Tibial nerve (tissue), 4 donors: ENCODE results near the gene LYPD6B. TPM values are rescaled to one million over a fixed set of nuclear protein-coding genes. Genes with fewer than 3 reads are reported as not detected.

Experiments
- DNase-seq, 2 donors: peaks; one replicate each; pipeline ENCODE4 v3.0.0-alpha.2; 2019; ENCODE audit warnings: low spot score in 2 of 2
- H3K27ac ChIP-seq, 4 donors: fragments of 200-600 bp; sonication (generic) in 3 of 4; one replicate each; pipeline ENCODE4 v1.5.1; 2017 to 2019; ENCODE audit warnings: mild to moderate bottlenecking in 1 of 4
- H3K27me3 ChIP-seq, 2 donors: fragments of 200-600 bp; sonication (generic) in 1 of 2; one replicate each; pipeline versions ENCODE4 v1.5.1 to v1.6.0; 2017 to 2019
- H3K36me3 ChIP-seq, 3 donors: fragments of 200-600 bp; sonication (generic); one replicate each; pipeline ENCODE4 v1.5.1; 2018 to 2019
- H3K4me1 ChIP-seq, 4 donors: fragments of 200-600 bp; sonication (generic) in 3 of 4; one replicate each; pipeline ENCODE4 v1.5.1; 2017 to 2019
- H3K4me3 ChIP-seq, 4 donors: fragments of 200-600 bp; sonication (generic) in 3 of 4; one replicate each; pipeline ENCODE4 v1.5.1; 2017 to 2019; ENCODE audit warnings: mild to moderate bottlenecking in 1 of 4, moderate library complexity in 1 of 4
- H3K9me3 ChIP-seq, 4 donors: fragments of 200-600 bp; sonication (generic) in 3 of 4; one replicate each; pipeline ENCODE4 v1.5.1; 2017 to 2019
- EP300 ChIP-seq, 2 donors: sonication (generic); formaldehyde crosslinking; IDR thresholded peaks; one replicate each; pipeline ENCODE4 v1.6.1; 2017; ENCODE audit warnings: antibody characterized with exemption in 2 of 2, mild to moderate bottlenecking in 1 of 2
- POLR2A ChIP-seq, 2 donors: fragments of 450-650 bp; IDR thresholded peaks; one replicate each; pipeline ENCODE4 v1.6.1; 2017; ENCODE audit warnings: antibody characterized with exemption in 2 of 2, mild to moderate bottlenecking in 2 of 2, moderate library complexity in 2 of 2
- WGBS, 2 donors: methylation state at CpG; one replicate each; pipeline ENCODE4 v1.1.5; 2018; 5-methylcytosine and 5-hydroxymethylcytosine counted together
- total RNA-seq, 4 donors: library from RNA; depleted of rRNA; stranded (reverse); fragments of >200 nt; gene quantifications; one replicate each; pipeline ENCODE4 v1.1.0, GENCODE V29; 2016
- TF ChIP-seq, protein P1 (sequence below), 5 experiments: fragments of 200-600 bp in 3 of 5; fragments of 450-650 bp in 2 of 5; sonication (generic) in 3 of 5; IDR thresholded peaks; one replicate each; pipeline ENCODE4 v1.5.1; 2016 to 2019; ENCODE audit warnings: antibody characterized with exemption in 5 of 5, mild to moderate bottlenecking in 3 of 5, moderate library complexity in 2 of 5

The LYPD6B gene
- total RNA-seq, 4 donors from 2014 or later, result not detected

DNA sequence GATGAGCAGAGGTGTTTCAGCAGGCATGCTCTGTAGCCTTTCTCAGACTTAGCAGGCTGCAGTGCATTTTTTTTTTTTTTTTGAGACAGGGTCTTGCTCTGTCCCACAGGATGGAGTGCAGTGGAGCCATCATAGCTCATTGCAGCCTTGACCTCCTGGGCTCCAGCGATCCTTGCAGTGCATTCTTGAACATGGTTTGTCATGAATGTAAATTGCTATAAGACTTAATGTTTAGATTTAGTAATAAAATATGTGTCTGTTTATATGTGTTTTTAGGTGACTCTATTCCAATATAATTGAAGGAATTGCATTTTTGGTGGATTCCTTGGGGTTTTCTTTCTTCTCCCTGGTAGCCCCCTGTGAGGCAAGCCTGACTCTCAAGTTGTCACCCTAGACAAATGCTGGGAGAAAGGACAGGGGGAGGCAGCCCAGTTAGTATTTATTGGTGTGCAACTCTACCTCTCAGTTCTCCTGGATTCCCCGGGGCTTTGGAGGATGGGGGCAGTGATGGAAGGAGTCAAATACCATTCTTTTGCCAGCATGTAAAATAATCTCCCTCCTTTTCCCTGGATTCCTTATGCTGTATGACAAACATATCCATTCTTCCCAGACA lies 22.7 kb downstream of the LYPD6B start:
- no peak for DNase-seq
- TF ChIP-seq, protein P1, sequence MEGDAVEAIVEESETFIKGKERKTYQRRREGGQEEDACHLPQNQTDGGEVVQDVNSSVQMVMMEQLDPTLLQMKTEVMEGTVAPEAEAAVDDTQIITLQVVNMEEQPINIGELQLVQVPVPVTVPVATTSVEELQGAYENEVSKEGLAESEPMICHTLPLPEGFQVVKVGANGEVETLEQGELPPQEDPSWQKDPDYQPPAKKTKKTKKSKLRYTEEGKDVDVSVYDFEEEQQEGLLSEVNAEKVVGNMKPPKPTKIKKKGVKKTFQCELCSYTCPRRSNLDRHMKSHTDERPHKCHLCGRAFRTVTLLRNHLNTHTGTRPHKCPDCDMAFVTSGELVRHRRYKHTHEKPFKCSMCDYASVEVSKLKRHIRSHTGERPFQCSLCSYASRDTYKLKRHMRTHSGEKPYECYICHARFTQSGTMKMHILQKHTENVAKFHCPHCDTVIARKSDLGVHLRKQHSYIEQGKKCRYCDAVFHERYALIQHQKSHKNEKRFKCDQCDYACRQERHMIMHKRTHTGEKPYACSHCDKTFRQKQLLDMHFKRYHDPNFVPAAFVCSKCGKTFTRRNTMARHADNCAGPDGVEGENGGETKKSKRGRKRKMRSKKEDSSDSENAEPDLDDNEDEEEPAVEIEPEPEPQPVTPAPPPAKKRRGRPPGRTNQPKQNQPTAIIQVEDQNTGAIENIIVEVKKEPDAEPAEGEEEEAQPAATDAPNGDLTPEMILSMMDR (IDR thresholded peaks at IDR 0.05), result no peak
- TF ChIP-seq EP300 (IDR thresholded peaks at IDR 0.05), result no peak
- TF ChIP-seq POLR2A (IDR thresholded peaks at IDR 0.05), result no peak
- Histone ChIP-seq H3K4me3 (no peak overlapping the region), H3K27ac (no peak overlapping the region), H3K36me3 (no peaks in the 10 kb centered on the region), H3K9me3 (no peaks in the 10 kb centered on the region), H3K4me1 (no peaks in the 10 kb centered on the region), H3K27me3 (no peaks in the 10 kb centered on the region)
- WGBS, 2 donors, result 63 to 66% methylated on average over 2 of the region's 2 CpGs

DNA sequence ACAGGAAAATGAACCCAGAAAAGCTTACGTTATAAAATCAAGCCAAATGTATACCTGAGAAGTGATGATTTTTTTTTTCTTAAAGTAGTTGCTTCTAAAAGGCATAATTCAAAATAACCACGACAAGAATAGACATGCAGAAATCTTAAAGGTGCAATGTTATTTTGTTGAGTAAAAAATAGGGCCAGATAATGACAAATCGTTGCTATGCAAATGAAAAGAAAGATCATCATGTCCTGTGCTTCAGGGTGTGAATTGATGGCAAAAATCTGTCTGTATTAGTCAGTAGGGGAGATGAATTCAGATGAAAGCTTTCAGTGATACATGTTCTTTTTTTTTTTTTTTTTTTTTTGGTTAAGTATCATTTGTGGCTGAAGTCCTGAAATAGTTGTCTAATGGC lies 24.0 kb downstream of the LYPD6B start:
- no peaks in the 10 kb centered on the region for H3K4me1 ChIP-seq
- no peaks in the 10 kb centered on the region for H3K9me3 ChIP-seq
- 82 to 88% methylated on average over 3 of the region's 3 CpGs for WGBS, 2 donors
- H3K27me3 ChIP-seq, result no peaks in the 10 kb centered on the region
- DNase-seq, result no peak
- TF ChIP-seq EP300 (IDR thresholded peaks at IDR 0.05) (no peak), POLR2A (IDR thresholded peaks at IDR 0.05) (no peak)
- TF ChIP-seq, protein P1 (IDR thresholded peaks at IDR 0.05), result no peak
- H3K36me3 ChIP-seq, result no peaks in the 10 kb centered on the region
- H3K27ac ChIP-seq, result no peak overlapping the region
- H3K4me3 ChIP-seq, result no peak overlapping the region

DNA sequence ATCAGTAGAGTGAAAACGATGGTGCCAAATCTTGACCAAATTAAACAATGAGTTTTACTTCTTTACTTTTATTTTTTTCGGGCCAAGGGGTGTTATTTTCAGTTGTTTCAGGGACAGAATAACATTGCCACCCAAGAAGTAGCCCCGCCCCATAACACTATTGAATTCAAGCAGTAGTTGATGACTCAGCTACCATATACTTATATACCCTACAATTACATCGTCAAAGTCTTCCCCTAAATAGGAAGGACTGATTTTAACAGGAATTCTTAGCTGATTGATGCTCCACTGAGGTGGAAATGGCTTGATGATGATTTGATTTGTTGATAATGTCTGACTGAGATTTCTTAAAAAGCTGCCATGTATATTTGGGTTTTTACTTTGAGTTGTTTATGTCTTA lies 24.7 kb downstream of the LYPD6B start:
- Histone ChIP-seq H3K27me3 (no peaks in the 10 kb centered on the region), H3K27ac (no peak overlapping the region), H3K36me3 (no peaks in the 10 kb centered on the region), H3K4me1 (no peaks in the 10 kb centered on the region), H3K4me3 (no peak overlapping the region), H3K9me3 (no peaks in the 10 kb centered on the region)
- no peak for DNase-seq
- TF ChIP-seq POLR2A (IDR thresholded peaks at IDR 0.05) (no peak), EP300 (IDR thresholded peaks at IDR 0.05) (no peak)
- TF ChIP-seq, protein P1 (IDR thresholded peaks at IDR 0.05), result no peak
- 60 to 64% methylated on average over 4 of the region's 4 CpGs for WGBS, 2 donors

DNA sequence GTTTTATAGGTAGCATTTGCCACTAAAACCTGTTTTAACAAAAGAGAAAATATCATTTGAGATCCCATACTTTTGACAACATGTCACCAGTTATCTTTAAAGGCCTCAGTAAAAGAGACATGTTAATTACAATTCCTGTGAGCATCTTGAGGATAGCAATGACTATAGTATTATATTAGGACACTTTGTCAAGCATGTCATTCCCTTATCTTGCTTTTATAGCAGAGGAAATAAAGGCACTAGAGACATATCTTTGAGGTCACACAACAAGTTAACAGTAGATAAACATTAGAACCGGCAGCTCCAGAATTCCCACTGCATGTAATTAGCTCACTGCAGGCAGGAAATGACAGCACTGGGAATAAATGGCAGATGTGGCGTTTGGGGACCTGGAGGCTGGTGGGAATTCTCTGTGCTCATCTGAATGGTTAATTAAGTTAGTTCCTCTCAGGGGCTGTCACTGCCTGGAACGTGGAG lies 25.9 kb downstream of the LYPD6B start:
- Histone ChIP-seq H3K36me3 (no peaks in the 10 kb centered on the region), H3K27ac (no peak overlapping the region), H3K4me3 (no peak overlapping the region), H3K4me1 (no peaks in the 10 kb centered on the region), H3K27me3 (no peaks in the 10 kb centered on the region), H3K9me3 (no peaks in the 10 kb centered on the region)
- 30 to 41% methylated on average over 3 of the region's 3 CpGs for WGBS, 2 donors
- no peak for DNase-seq
- TF ChIP-seq POLR2A (IDR thresholded peaks at IDR 0.05) (no peak), EP300 (IDR thresholded peaks at IDR 0.05) (no peak)
- TF ChIP-seq, protein P1 (IDR thresholded peaks at IDR 0.05), result no peak

DNA sequence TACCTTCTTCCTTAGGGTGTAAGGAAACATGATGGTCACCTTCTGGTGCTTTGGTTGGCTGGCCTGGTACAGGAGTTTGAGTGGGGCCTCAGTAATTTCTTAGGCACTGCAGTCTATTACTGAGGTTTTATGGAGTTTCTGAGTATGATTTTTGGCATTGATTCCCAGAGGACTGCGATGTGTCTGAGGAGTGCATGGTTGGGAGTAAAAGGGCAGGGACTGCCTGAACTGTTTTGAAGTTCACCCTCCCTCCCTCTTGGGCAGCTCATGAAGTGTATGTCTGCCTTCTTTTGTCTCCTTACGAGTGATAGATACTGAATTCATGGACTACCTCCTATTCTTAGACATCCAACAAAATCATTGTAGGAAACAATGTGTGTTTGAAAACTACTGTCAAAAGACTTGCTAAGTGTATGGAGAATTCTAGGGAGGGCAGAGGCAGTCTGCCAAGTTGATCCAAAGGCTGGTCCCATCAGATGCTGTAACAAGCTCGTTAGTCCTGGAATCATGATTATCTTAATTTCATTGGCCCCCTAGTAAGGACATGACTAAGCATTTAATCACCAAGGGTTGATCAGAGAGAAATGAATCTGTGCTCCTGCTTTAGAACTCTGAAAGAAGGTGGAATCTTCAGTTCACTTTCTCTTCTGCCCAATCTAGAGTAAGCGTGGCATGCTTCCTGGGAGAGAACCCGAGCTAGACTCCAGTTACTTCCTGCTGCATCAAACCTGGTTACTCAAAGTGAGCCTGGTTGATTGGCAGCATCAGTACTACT lies 26.5 kb downstream of the LYPD6B start:
- Histone ChIP-seq H3K4me1 (no peaks in the 10 kb centered on the region), H3K27ac (no peak overlapping the region), H3K9me3 (no peaks in the 10 kb centered on the region), H3K36me3 (no peaks in the 10 kb centered on the region), H3K27me3 (no peaks in the 10 kb centered on the region), H3K4me3 (no peak overlapping the region)
- 62 to 64% methylated on average over 5 of the region's 5 CpGs for WGBS, 2 donors
- DNase-seq, result no peak
- TF ChIP-seq POLR2A (IDR thresholded peaks at IDR 0.05) (no peak), EP300 (IDR thresholded peaks at IDR 0.05) (no peak)
- TF ChIP-seq, protein P1 (IDR thresholded peaks at IDR 0.05), result no peak
